ENCODE data around the gene SLC16A10.
"Not testable (repeated sequence)": the region's sequence is repeated elsewhere in the genome, so short reads cannot be mapped to it uniquely, and the experiment has no call there.

The SLC16A10 gene

DNA sequence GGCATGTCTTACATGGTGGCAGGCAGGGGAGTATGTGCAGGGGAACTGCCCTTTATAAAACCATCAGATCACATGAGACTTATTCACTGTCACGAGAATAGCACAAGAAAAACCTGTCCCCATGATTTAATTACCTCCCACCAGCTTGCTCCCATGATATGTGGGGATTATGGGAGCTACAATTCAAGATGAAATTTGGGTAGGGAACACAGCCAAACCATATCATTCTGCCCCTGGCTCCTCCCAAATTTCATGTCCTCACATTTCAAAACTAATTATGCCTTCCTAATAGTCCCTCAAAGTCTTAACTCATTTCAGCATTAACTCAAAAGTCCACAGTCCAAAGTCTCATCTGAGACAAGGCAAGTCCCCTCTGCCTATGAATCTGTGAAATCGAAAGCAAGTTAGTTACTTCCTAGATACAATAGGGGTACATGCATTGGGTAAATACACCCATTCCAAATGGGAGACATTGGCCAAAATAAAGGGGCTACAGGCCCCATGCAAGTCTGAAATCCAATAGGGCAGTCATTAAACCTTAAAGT is 102.4 kb downstream of the SLC16A10 start:
- not testable (repeated sequence) for DNase-seq

DNA sequence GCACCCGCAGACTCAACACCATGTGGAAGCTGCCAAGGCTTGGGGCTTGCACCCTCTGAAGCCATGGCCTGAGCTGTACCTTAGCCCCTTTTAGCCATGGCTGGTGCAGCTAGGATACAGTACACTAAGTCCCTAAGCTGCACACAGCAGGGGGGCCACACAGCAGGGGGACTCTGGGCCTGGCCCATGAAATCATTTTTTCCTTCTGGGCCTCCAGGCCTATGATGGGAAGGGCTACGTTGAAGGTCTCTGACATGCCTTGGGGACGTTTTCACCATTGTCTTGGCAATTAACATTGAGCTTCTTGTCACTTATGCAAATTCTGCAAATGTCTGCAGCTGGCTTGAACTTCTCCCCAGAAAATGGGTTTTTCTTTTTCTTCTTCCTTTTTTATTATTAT is 103.3 kb downstream of the SLC16A10 start:
- DNase-seq = no peak

DNA sequence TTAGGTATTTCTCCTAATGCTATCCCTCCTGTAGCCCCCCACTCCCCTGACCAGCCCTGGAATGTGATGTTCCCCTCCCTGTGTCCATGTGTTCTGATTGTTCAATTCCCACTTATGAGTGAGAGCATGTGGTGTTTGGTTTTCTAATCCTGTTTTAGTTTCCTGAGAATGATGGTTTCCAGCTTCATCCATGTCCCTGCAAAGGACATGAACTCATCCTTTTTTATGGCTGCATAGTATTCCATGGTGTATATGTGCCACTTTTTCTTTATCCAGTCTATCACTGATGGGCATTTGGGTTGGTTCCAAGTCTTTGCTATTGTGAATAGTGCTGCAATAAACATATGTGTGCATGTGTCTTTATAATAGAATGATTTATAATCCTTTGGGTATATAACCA is 103.8 kb downstream of the SLC16A10 start:
- not testable (repeated sequence) for DNase-seq

DNA sequence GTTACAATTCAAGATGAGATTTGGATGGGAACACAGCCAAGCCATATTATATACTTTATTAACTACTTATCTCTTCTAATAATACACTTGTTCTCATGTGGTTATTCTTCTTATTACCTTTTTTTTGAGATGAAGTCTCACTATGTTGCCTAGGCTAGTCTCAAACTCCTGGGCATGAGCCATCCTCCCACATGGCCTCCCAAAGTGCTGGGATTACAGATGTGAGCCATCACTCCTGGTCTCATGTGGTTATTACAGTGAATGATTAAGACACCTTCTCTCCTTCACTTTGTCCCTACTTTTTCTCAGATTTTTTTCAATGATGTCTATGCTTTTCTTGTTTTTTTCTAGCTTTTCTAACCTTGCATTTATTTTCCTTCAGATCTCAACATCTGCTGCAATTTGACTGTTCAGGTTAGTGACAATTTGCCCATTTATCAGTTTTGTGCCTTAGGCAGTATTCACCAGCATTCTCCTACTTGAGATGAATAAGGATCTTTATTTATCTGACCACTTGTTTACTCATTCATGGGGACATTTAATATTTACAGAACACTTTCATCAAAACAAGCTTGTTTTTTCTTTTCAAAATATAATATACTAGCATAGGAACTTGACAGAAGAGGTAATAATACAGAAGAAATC is 105.7 kb downstream of the SLC16A10 start:
- DNase-seq = no peak

DNA sequence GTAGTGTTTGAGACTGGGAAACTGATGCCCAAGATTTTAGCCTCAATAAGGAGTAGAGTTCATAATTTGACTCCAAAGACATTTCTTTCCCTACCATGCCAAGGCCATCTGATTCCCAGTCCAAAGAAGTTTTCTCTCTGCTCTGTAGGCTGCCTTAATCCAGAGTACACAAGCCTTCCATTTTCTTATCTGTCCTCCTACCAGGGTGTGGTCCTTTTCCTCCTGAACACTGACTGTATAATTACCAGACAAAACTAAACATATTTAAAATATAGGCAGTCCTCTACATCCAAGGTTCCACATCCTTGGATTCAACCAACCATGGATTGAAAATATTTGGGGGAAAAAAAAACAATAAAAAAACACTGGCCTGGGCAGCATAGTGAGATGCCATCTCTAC is 108.4 kb downstream of the SLC16A10 start:
- no peak for DNase-seq

DNA sequence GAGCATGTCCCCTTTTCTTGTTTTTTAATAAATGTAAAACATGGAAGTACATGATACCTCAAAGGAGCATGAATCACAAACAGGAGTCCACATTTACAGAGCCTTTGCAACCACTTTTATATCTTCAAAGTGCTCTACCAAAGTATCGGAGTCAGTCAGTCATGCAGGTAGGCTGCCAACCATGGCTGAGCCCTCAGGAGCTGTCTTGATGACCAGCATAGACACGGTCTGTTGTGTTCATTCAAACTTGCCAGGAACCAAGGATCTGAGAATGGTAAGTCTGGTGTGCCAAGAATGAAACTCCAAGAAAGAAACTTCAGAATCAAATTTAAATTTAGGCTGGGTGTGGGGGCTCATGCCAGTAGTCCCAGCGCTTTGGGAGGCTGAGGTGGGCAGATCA is 111.5 kb downstream of the SLC16A10 start:
- DNase-seq = no peak

DNA sequence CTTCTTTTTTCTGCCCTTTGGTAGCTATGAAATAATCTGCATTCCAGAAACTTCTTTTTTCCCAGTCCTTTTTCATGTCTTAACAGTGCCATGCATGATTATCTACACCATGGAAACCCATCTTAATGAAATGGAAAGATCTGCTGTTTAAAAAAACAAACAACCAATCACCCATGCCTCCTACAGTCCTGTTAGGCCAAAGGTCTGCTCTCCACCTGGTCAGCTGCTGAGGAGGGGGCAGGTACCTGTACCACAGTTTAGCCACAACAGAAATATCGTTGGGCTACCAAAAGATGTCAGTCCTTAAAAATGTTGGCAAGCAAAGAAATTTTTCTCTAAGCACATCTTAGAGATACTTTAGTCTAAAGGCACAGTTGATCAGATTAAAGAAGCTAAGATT is 112.6 kb downstream of the SLC16A10 start:
- no peak for DNase-seq

DNA sequence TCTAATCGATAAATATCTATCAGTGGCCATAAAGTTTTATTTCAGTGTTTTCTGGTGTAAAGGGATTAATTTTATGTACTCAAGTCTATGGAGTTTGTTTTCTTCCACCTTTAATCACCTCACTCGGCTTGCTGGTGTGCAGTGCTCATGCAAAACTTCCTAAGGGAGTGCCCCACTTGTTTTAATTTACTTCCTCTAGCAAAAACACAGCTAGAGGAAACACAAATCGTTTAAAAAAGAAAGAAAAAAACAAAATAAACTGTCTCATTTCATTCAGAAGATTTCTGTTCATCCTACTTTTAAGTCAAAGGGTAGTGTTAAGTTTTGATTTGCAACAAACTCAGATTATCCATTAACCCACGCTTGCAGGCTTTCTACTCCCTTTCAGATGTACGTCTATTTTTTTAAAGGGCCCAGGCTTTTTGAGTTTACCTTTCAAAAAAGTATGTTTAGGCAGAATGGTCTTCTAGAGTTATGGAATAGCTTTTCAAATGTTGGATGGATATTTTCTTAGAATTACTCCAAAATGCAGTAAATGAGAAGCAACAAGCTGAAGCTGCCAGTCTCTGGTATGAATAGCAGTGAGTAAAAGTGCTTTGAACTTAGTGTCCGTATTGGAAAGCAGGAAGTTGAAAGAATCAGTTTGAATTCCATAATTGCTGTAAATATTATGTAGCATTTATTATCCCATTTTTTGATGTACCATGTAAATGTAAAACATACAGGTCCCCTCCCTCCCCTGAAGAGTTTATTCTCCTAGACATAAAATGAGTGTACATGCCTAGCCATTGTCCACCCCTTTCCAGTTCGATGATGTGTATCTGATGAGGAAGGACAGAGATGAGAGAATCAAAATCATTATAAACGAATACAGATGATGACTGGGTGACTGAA is 113.3 kb downstream of the SLC16A10 start:
- DNase-seq = no peak

DNA sequence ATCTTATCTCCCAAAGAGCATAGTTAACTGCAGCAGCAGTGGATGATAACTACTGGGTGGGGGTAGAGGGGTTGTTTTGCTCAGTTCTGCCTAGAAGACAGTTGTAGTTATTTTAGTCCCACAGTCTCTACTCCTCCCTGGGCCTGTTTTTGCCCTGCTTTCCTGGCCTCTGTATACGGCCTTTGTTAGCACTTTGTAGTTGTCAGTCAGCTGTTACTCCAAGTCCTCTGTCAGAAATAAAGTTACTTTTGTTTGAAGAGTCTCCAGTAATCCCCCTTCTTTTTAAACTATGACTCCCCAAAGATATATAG is 113.9 kb downstream of the SLC16A10 start:
- DNase-seq = no peak

DNA sequence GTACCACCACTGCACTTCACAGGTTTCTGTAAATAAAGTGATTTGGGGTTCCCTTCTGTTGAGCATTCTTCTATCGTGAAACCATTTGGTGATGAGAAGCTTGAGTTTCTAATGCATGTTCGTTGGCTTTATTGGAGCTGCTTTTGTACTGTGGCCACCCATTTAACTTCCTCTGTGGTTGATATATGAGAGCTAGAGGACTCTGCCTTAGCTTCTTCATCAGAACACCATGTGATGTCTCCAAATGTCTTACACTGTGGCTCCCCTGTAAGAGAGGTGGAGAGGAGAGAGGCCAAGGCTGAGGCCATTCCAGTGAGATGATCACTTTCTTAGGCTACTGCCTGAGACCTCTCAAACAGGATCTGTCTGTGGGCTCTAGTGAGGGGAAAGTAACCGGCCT is 114.5 kb downstream of the SLC16A10 start:
- DNase-seq = no peak

DNA sequence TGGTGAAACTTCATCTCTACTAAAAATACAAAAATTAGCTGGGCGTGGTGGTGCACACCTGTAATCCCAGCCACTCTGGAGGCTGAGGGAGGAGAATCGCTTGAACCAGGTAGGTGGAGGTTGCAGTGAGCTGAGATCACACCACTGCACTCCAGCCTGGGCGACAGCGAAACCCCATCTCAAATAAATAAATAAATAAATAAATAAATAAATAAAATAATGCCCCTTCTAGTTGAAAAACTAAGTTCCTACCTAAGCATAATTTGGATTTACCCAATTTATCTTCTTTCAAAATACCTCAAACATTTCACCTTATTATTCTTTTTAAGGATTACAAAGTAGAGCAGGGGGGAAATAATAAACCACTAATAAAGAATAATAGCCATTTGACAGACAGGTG is 116.2 kb downstream of the SLC16A10 start:
- DNase-seq = not testable (repeated sequence)

DNA sequence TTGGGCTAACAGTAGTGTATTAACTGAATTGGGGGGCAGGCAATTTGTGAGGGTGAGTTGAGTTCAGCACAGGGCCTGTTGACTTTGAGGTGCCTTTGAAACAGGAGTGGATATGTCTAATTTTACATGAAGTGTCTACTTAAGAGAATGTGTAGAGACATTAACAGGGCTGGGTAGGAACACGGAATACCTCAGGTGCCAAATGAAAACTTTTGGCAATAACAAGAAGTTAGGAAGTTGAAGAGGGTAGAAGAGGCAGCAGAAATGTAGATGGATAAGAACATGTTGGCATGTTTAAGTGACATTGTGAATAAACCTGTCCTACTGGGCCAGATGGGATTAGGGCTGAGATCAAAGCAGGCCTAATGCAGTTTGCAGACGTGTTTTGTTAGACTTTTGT is 117.0 kb downstream of the SLC16A10 start:
- DNase-seq = no peak

DNA sequence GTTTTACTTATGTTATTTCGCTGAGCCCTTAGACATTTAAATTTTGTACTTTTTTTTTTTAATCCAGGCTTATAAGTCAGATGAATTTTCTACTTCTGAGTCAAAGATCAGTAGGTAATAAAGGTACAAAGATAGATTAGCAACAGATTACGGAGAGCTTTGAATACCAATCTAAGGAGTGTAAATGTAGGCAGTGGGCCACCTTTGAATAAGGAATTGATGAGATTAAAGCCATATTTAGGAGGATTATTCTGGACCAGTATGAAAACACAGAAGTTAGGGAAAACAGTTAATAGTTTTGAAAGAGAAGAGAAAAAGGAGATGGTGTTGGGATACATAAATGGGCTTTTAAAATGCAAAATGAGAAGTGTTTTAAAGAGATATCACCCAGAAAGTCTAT is 117.6 kb downstream of the SLC16A10 start:
- DNase-seq = no peak

DNA sequence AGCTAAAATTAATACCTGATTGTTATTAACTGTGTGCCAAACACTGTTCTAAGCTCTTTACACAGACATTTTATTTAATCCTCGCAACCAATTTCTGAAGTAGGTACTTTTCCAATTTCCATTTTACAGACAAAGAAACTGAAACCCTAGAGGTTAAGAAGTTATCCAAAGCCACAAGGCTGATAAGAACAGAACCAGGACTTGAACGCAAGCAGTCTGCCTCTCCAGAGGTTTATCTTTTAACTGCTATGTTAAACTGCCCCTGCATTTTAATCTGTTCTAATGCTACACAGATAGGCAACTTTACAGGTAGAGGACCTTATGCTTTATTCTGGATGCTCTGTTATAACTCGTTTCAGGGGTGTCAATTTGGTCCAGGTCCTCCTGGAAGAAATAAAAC is 118.2 kb downstream of the SLC16A10 start:
- DNase-seq = no peak

DNA sequence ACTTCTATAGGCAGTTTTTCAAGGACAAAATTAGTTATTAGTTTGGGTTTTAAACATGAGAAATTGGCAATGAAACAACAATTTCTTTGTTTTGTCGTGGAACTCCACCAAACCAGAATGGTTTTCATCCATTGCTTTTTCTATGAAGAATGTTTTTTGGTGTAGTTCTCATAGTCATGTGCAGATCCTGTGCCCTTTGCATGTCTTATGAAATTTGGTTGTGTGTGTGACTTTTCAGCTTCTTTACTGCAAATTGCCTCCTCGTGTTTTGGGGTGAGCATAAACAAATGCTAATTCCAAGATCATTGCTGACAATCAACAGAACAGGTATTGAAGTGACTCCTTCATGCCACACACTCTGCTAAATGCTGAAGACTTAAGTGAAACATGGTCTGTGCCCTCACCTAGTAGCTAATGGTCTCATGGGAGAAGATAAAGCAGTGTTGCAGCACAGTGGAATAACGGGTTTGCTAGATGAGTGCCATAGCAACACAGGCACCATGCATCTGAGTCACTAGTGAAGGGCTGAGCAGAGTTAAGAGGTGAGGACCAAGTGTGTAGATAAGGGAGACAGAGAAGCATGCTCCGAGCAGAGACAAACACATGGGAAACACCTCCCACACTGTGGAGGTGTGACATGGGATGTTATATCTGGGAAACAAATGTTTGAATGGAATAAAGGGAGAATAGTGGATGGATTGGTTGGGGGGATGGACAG is 120.0 kb downstream of the SLC16A10 start:
- no peak for DNase-seq

DNA sequence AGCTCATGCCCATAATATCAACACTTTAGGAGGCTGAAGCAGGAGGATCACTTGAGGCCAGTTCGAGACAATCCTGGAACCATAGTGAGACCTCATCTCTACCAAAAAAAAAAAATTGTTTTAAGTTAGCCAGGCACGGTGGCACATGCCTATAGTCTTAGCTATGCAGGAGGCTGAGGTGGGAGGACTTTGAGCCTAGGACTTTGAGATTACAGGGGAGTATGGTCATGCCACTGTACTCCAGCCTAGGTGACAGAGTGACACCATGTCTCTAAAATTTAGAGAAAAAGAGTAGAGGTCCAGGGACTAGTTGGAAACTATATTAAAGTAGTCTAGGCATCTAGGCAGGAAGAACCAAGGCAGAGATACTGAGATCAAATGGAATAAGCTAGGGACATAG is 121.6 kb downstream of the SLC16A10 start:
- DNase-seq = no peak

DNA sequence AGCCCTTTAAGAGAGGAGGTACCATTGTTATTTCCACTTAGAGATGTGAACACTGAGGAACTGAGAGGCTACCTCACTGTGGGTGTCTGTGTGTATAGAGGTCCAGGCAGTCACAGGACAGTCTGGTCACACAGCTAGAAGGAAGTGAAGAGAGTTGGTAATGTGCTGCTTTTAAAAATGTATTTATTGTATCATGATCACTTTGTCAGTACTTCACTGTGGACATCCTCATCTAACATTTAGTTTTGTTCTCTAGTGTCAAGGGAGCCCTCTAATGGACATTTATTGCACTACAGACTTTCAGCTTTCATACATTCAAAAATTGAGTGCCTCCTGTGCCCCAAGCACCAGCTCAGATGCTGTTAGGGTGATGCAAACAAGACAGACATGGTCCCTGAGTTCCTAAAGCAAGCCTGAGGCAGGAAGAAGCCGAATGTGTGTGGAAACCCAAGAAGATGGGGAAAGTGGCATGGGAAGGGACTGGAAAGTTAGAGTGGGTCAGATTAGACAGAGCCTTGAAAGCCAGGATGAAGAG is 123.0 kb downstream of the SLC16A10 start:
- DNase-seq = peak in 1 of 2 donors; percentile 62

DNA sequence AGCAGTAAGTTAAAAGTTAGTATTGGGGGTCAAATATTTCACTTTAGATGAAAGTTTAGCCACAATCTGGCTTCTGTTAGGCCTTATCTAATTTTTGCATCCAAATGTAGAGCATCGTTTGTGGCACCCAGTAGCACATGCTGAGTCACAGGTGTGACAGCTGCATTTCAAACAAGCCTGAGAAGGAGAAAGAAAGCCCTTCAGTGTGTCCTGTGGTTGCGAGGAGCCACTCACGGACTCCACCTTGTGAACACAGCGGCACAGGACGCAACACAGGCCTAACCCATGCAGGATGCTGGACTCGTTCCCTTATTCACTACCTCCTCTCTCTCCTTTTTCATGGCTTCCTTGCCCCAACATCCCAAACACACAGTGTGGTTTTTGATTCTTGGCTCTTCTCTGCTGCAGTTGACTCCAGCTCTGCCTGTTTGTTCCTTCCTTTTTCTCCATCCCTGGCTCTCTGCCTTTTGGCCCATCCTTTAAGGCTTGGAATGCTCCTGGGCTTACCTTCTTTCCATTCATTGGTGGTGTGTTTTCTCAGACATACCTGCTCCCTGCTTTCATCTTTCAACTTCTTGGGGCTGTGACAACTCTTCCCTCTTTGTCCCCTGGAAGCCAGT is 124.2 kb downstream of the SLC16A10 start:
- no peak for DNase-seq

DNA sequence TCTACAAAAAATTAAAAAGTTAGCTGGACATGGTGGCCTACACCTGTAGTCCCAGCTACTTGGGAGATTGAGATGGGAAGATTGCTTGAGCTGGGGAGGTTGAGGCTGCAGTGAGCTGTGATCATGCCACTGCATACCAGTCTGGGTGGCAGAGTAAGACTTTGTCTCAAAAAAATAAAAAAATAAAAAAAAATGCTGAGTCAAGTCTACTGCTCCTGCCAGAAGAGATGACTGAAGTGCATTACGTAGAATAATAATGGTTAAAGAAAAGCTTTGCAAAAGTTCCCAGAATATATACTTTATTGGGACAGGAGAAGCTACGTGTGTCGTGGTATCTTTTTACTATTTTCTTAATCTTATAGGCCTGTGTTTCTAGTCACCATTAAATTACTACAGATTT is 125.3 kb downstream of the SLC16A10 start:
- DNase-seq = no peak

DNA sequence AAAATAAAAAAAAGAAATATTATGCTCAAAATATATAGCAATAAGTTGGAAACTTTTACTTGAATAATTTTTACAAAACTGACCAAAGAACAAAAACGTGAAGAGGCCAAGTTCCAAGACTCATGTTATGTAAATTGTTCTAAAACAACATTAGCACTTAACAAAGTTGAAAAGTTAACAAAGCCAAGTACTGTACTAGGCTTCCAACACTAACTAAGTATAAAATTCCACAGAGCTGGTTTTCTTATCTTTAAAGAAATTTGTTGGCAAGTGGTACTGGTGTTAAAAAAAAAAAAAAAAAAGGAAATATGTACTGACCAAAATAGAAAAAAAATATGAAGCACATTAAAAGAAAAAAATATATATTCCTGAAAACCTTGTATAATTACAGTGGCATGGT is 127.8 kb downstream of the SLC16A10 start:
- no peak for DNase-seq

DNA sequence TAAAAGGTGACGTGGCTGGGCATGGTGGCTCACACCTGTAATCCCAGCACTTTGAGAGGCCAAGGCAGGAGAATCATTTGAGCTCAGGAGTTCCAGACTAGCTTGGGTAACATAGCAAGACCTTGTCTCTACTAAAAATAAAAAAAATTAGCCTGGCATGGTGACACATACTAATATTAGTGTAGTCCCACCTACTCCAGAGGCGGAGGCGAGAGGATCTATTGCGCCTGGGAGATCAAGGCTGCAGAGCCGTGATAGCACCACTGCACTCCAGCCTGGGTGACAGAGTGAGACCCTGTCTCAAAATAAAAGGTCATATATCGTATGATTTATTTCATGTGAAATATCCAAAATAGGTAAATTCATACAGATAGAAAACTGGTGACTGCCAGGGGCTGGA is 132.5 kb downstream of the SLC16A10 start:
- DNase-seq = no peak

DNA sequence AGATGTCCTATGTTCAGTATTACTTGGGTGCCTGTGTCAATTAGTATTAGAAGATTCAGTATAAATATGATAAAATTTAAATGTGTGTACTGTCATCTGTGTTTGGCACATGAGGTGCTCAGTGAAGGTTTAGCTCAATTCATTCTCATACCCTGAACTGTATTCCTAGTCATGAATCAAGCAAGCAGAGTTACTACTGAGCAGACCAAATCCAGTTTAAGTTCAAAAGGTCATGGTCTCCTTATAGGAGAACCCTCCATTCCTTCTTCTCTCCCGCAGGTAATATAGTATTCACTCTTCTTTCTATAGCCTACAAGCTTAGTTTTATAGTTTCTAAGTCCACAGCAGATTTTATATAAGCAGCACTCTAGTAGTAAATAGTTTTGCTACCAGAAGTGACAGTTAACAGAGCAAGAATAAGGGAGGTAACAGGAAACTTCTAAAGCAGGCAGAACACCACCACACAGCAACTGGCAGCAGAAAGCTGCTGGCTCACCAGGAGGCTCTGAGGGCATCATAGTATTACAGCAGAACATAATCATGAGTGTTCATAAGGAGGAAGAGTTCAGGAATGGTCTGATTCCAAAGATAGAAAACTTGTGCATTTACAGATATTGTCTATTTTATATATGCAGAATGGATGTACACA is 133.2 kb downstream of the SLC16A10 start:
- no peak for DNase-seq

Measured in CD4-positive, alpha-beta T cell treated with Interleukin-1 beta for 1 hour (primary cell).